SH-SY5Y (cell line): ENCODE data around the gene DYNLRB1.

ENCODE experiments used
- GATA2 ChIP-seq: IDR thresholded peaks from 2 replicates; pipeline ENCODE4 v1.6.1; 2011; ENCODE audit warnings: mild to moderate bottlenecking, low read depth, low read length
- GATA3 ChIP-seq: IDR thresholded peaks from 2 replicates; pipeline ENCODE4 v1.6.1; 2011; ENCODE audit warnings: low read depth, mild to moderate bottlenecking, low read length, moderate library complexity

DNA sequence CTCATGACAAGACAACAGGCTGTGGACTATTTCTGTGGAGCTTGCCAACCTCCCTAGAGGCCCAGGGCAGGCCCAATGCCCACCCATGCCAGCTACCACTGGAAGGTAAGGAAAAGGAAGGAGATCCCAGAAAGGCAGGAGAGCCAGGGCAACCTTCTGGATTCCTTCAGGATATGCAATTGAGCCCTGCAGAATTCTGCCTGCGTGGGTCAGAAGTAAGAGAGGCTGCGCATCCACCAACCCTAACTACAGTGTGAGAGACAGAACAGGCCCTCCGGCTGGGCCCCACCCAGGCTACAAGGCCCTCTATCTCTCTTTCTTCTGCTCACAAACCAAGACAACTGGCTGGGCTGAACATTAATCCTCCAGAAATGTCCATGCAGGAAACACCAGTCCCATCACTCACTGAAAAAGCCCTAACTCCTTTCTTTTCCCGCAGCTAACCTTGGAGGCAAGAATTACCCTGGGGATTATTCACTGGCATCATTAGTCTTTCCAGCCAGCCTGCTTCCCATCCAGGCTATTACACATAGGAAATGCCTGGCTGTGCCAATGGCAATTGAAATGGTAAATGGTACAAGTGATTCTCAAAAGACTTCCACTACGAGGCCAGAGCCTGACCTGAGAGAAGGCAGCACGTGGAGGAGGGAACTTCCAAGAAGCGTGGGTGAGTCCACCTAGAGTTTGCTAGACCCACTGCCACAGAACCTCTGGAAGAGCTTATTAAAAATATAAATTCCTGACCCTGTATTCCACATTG is 57.5 kb downstream of the DYNLRB1 start:
- TF ChIP-seq GATA2 (no peak), GATA3 (no peak)
